Coronary artery (tissue), 2 donors: Measurements from ENCODE around the gene CADM4.

ENCODE experiments used
- DNase-seq: peaks from one replicate; pipeline ENCODE4 v3.0.0-alpha.2; 2017; ENCODE audit warnings: low spot score
- H3K27ac ChIP-seq, 2 donors: fragments of 200-600 bp; sonication (generic); one replicate each; pipeline ENCODE4 v1.5.1; 2016 to 2019
- H3K4me3 ChIP-seq: fragments of 200-600 bp; sonication (generic); 2 replicates; pipeline ENCODE4 v1.5.1; 2016; ENCODE audit warnings: mild to moderate bottlenecking, moderate library complexity
- TF ChIP-seq, protein P1 (sequence below): fragments of 200-600 bp; sonication (generic); IDR thresholded peaks from one replicate; pipeline ENCODE4 v1.5.1; 2019; ENCODE audit warnings: antibody characterized with exemption

The CADM4 gene

DNA sequence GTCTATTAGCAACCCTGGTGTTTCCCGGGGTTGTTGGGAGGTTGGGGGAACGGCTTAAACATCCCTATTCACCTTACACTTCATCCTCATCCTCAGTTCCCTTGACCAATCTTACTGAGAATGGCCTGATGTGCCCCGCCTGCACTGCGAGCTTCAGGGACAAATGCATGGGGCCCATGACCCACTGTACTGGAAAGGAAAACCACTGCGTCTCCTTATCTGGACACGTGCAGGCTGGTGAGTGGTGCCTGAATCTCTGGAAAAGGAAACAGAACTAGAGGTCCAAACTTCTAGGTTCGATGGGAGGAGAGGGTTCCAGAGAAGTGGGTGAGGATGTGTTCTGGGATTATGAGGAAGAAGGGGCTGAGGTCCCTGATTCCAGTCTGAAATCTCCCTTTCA is 58.2 kb downstream of the CADM4 start:
- Histone ChIP-seq H3K27ac (peak overlapping the region in 1 of 2 donors; percentile 39), H3K4me3 (peak overlapping the region; percentile 71)
- TF ChIP-seq, protein P1, sequence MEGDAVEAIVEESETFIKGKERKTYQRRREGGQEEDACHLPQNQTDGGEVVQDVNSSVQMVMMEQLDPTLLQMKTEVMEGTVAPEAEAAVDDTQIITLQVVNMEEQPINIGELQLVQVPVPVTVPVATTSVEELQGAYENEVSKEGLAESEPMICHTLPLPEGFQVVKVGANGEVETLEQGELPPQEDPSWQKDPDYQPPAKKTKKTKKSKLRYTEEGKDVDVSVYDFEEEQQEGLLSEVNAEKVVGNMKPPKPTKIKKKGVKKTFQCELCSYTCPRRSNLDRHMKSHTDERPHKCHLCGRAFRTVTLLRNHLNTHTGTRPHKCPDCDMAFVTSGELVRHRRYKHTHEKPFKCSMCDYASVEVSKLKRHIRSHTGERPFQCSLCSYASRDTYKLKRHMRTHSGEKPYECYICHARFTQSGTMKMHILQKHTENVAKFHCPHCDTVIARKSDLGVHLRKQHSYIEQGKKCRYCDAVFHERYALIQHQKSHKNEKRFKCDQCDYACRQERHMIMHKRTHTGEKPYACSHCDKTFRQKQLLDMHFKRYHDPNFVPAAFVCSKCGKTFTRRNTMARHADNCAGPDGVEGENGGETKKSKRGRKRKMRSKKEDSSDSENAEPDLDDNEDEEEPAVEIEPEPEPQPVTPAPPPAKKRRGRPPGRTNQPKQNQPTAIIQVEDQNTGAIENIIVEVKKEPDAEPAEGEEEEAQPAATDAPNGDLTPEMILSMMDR = no peak
- no peak for DNase-seq

DNA sequence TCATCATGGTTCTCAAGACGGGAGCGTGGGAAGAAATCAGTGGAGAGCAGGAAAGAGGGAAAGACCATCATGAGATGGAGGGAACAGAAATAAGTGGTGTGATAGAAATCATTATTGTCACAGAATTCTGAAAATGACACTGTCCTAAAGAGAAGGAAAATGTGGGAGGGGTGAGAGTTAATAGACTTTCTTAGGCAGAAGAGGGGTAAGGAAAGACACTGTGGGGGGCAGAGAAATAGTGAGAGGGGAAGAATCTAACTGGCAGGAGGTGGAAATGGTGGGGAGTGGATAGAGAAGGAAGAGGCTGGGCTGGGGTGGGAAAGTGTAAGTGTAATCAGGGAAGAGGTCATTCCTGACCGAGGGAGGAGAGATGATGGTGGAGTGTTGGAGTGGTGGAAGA is 60.9 kb downstream of the CADM4 start:
- DNase-seq = no peak
- Histone ChIP-seq H3K27ac (no peak overlapping the region), H3K4me3 (no peak overlapping the region)
- TF ChIP-seq, protein P1 = no peak

DNA sequence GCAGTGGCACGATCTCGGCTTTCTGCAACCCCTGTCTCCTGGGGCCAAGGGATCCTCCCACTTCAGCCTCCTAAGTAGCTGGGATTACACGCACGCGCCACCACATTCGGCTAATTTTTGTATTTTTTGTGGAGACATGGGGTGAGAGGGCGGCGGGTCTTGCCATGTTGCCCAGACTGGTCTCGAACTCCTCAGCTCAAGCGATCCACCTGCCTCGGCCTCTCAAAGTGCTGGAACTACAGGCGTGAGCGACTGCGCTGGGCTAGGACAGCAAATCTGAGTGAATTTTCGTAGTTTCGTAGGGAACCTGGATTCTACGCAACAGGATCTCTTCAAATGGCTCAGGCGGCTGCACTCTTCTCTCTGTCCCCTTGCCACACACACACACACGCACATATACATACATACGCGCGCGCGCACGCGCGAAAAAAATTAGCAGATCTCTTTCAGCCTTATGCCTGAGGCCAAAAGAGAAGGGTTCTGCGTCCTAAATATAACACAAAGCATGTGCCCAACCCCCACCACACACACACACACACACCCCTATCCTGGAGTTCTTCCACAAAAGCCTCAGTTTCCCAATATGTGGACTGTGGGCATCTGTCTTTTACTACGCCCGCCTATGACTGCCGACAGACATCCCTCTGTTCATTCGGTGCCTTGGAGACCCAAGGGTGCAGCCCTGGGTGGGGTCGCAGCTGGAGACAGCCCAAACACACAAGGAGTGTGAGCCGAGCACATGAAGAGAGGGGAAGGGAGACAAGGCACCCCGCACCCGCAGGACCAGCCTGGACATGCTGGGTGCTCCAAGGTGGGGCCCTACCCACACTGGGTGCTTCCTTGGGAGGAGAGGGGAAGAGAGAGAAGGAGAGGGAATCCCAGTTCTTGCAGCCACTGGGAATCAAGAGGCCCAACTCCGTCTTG is 63.4 kb downstream of the CADM4 start:
- TF ChIP-seq, protein P1 = no peak
- Histone ChIP-seq H3K27ac (peak overlapping the region; percentile 40 to 60), H3K4me3 (peak overlapping the region; percentile 53)
- DNase-seq = no peak

DNA sequence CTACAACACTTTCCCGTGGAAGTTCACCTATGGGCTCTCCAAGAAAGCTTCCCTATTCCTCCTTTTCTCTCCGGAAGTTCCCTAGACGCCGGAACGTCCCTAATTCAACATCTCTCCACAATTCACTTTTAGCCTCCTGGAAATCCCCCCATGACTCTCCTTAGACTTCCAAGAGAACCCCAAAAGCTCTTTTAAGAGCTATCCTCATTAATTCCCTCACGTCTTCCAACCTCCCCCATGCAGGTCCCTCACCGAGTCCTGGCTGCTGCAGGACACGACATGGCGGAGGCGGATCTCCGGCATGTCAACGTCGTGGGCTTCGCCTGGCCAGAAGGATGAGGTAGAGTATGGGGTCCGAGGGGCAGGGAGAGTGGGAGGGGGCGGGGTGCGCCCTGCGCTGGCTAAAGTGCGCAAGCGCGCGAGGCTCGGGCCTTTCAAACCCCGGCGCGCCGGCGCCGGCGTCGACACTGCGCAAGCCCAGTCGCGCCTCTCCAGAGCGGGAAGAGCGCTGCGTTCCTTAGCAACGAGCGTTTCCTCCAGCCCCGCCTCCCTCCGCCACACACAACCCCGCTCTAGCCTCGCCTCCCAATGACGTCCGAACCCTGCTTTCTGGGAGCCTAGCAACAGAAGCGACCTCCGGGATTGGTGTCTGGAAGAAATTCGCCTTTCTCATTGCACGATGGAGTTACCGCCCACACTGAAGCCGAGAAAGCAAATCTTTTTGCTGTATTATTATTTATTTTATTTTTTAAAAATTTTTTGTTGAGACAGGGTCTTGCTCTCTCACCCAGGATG is 64.3 kb downstream of the CADM4 start, which contains the start of the genes PINLYP and XRCC1:
Gene PINLYP (plus strand): TSS at position 646 of the 795 bp plus-strand sequence. CDS start 1,391 bp downstream, outside the sequence.
Gene XRCC1 (minus strand): TSS at position 372 of the 795 bp plus-strand sequence. CDS start 69 bp downstream, at position 303.
- DNase-seq = peak; percentile 98
- H3K27ac ChIP-seq = peak within 1 kb of the TSS; percentile 74 to 79

DNA sequence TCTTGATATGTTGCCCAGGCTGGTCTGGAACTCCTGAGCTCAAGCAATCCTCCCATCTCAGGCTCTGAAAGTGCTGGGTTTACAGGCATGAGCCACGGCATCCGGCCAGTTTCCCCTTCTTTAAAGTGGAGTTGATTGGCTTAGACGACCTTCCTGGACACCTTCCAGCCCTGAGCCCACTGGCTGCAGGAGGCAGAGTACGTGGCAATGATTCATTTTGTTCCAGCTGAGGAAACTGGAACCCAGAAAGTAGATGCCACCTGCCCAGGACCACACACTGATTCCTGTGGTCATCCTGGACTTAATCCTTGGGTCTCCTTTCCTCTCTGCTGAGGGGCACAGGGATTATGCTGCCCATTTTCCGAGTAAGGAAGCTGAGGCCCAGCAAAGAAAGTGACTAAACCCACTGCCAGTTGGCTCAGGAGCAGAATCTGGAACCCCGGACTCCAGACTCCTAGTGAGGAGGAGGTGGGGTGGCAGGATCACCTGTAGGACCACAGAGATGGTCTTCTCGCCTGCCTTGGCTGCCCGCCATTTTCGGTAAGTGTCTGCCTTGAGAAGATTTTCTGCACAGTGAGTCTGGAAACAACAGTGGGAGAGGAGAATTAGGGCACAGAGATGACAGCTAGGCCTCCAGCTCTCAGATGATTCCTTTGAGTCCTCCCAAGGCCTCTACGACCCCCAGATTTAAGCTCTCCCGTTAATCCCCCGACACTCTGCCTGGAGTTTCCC is 65.1 kb downstream of the CADM4 start:
- peak overlapping the region; percentile 74 to 79 for H3K27ac ChIP-seq
- DNase-seq = no peak

More for the DNA sequence above, 64.3 kb downstream of the CADM4 start, which contains the start of the genes PINLYP and XRCC1:
- peak within 1 kb of the TSS; percentile 79 for H3K4me3 ChIP-seq
- TF ChIP-seq, protein P1 = no peak

More for the DNA sequence above, 65.1 kb downstream of the CADM4 start:
- TF ChIP-seq, protein P1 = no peak
- H3K4me3 ChIP-seq = peak overlapping the region; percentile 79
